Measurements from ENCODE around the gene SLC22A5. TPM values are rescaled to one million over a fixed set of nuclear protein-coding genes. Genes with fewer than 3 reads are reported as not detected.

Gene SLC22A5
- total and polyA plus RNA-seq, 2 donors (not counting 3 experiments of a cell fraction or from before 2014, with no cell fraction given): 3.6 to 9.3 TPM

- intact Hi-C loops (cut with micrococcal nuclease): no loop called here
- Histone ChIP-seq H4K20me1 (replicated peaks; ENCODE audit: control insufficient read depth, extremely low read depth, insufficient read depth, low read length) (no peaks in the 10 kb centered on the region), H3K9me3 (replicated peaks; ENCODE audit: control insufficient read depth, insufficient read depth, low read length) (no peaks in the 10 kb centered on the region), H3K4me2 (ENCODE audit: insufficient read depth, low read length) (no peak overlapping the region), H3K27me3 (ENCODE audit: control insufficient read depth in 2 of 2, insufficient read depth in 2 of 2, low read length in 2 of 2) (no peaks in the 10 kb centered on the region), H3K27ac (ENCODE audit: insufficient read depth, low read depth, low read length) (no peak overlapping the region), H3K36me3 (ENCODE audit: control insufficient read depth in 2 of 2, extremely low read depth in 1 of 2, insufficient read depth in 2 of 2, low read length in 2 of 2) (no peaks in the 10 kb centered on the region), H3K79me2 (ENCODE audit: control insufficient read depth, insufficient read depth, low read length) (no peaks in the 10 kb centered on the region), H3K9me1 (replicated peaks; ENCODE audit: control insufficient read depth, extremely low read depth, insufficient read depth, low read length) (no peaks in the 10 kb centered on the region), H3K4me1 (ENCODE audit: control insufficient read depth, extremely low read depth, insufficient read depth, low read length) (peaks cover 42% of the 10 kb centered on the region), H3K4me3 (replicated peaks in 1 of 3; ENCODE audit: insufficient read depth in 1 of 3, low read depth in 1 of 3, low read length in 3 of 3) (no peak overlapping the region), H2AFZ (ENCODE audit: low read depth, low read length) (no peak overlapping the region), H3K9ac (replicated peaks; ENCODE audit: extremely low read depth, insufficient read depth, low read length) (no peak overlapping the region)
- dilution Hi-C loops (cut with MboI; ENCODE audit: extremely low pct_ligation_motif_present, low sequenced_read_pairs): no loop called here
- ChIA-PET CTCF (interaction anchor here (1.0 to 1.7 kb wide), 4 partner anchors 10 to 80 kb away, joined by 3 to 38 read pairs (median 10); no protein-coding TSS in a partner anchor), POLR2A (no interaction called here)
- DNase-seq (ENCODE audit: low read depth, low spot score) (no peak), FAIRE-seq (no peak)
- no TSS peak for BruUV-seq (replicated peaks)
- TF ChIP-seq POLR2AphosphoS5 (IDR thresholded peaks at IDR 0.05; ENCODE audit: insufficient read depth, low read depth, low read length): no peak
- TF ChIP-seq FOS (IDR thresholded peaks at IDR 0.05; ENCODE audit: borderline replicate concordance, insufficient read depth, low read length): no peak
- no peak for TF ChIP-seq GATA2 (IDR thresholded peaks at IDR 0.05; ENCODE audit: insufficient read depth, insufficient read length, low read depth, low read length)
- TF ChIP-seq POLR2A (IDR thresholded peaks at IDR 0.05; ENCODE audit: low read depth, low read length): no peak
- no peak for TF ChIP-seq CTCF (IDR thresholded peaks at IDR 0.05; ENCODE audit: extremely low read depth in 1 of 2, insufficient read depth in 1 of 2, low read depth in 1 of 2, low read length in 2 of 2)
- no peak for TF ChIP-seq JUN (IDR thresholded peaks at IDR 0.05; ENCODE audit: borderline replicate concordance, insufficient read depth, insufficient read length, low read depth)
- TF ChIP-seq EZH2 (IDR thresholded peaks at IDR 0.05; ENCODE audit: borderline replicate concordance, low read depth, low read length, severe bottlenecking): no peak
- no peak for TF ChIP-seq MYC (IDR thresholded peaks at IDR 0.05; ENCODE audit: low read depth, low read length)
- TF ChIP-seq MAX (IDR thresholded peaks at IDR 0.05; ENCODE audit: insufficient read depth, insufficient read length): no peak
Observed at GRCh38 chr5:132421462-132421861, 52.0 kb downstream of the SLC22A5 start.
